ENCODE measurements around the gene SLIT3.
"Not testable (repeated sequence)": the region's sequence is repeated elsewhere in the genome, so short reads cannot be mapped to it uniquely, and the experiment has no call there.

SLIT3 gene

GRCh38 chr5:168746893-168747640, 553.9 kb downstream of the SLIT3 start:
- no peak for DNase-seq

DNA sequence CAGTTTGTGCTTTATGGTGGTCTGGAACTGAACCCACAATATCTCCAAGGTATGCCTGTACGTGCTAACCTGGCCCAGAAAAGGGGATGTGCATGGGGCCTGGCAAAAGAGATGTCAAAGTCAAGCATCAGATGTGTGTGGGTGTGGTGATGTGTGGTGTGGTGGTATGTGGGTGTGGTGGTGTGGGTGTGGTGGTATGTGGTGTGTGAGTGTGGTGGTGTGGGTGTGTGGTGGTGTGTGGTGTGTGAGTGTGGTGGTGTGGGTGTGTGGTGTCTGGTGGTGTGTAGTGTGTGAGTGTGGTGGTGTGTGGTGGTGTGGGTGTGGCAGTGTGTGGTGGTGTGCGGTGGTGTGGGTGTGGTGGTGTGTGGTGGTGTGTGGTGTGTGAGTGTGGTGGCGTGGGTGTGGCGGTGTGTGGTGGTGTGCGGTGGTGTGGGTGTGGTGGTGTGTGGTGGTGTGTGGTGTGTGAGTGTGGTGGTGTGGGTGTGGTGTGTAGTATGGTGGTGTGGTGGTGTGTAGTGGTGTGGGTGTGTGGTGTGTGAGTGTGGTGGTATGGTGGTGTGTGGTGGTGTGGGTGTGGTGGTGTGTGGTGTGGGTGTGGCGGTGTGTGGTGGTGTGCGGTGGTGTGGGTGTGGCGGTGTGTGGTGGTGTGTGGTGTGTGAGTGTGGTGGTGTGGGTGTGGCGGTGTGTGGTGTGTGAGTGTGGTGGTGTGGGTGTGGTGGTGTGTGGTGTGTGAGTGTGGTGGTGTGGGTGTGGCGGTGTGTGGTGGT, 554.6 kb downstream of the SLIT3 start:
- not testable (repeated sequence) for DNase-seq

DNA sequence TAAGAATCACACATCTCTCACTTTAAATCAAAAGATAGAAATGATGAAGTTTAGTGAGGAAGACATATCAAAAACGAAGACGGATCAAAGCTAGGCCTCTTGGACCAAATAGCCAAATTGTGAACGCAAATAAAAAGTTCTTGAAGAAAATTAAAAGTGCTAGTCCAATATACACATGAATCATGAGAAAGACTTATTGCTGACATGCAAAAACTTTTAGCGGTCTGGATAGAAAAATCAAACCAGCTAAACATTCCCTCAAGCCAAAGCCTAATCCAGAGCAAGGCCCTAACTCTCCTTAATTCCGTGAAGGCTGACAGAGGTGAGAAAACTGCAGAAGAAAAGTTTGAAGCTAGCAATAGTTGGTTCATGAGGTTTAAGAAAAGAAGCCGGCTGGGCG, 557.3 kb downstream of the SLIT3 start:
- no peak for DNase-seq

DNA sequence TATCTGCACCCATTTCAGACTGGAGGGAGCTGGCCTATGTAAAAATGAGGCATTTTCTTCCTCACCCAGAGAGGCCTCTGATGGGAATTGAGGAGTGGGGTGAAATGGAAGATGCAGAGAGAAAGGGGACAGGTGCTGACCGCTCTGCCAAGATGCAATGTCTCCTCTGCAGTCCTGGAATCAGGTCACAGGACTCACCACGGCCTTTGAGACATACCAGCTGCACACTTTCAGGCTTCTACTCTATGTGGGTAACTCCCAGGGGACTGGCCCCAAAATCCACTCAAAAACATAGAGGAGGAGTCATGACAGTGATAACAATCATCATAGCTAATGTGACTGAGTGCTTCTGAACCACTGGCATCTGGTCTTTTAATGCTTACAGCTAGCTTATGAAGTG, 558.6 kb downstream of the SLIT3 start:
- DNase-seq = not testable (repeated sequence)

GRCh38 chr5:168740811-168741213, 560.1 kb downstream of the SLIT3 start:
- DNase-seq = no peak

DNA sequence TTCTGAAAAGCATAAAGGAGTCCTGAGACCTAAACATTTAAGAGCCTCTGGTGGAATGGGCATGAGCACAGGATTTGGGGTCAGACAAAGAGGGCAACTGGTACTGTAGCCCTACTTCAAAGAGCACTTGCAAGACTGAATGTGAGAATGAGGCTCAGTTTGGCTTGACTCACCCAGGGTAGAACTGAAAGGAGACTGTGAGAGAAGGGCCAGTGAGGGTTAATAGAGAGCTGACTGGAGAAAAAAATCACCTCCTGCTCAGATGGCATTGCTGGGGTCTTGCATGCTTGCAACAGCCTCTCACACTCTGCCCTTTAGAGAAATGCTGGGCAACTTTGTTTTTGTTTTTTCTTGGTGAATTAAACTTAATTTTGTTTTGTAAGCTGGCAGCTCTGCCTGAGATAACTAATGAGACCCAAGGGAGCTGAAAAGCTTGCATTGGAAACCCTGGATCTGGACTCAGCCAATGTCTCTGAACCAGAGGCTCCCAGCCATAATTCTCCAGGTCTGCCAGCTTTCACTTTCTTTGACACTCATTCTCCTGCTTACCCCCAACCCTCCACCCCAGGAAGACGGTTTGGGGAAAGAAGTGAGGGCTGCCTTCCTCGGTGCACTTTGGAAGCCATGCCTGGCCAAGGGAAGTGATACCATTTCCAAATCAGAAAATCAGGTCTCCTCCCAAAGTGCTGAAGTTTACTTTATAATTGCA, 560.7 kb downstream of the SLIT3 start:
- no peak for DNase-seq

- DNase-seq = no peak
Observed at GRCh38 chr5:168737066-168737465, 563.9 kb downstream of the SLIT3 start.

- no peak for DNase-seq
Observed at GRCh38 chr5:168736281-168736831, 564.6 kb downstream of the SLIT3 start.

GRCh38 chr5:168734620-168735300, 566.2 kb downstream of the SLIT3 start:
- no peak for DNase-seq

DNA sequence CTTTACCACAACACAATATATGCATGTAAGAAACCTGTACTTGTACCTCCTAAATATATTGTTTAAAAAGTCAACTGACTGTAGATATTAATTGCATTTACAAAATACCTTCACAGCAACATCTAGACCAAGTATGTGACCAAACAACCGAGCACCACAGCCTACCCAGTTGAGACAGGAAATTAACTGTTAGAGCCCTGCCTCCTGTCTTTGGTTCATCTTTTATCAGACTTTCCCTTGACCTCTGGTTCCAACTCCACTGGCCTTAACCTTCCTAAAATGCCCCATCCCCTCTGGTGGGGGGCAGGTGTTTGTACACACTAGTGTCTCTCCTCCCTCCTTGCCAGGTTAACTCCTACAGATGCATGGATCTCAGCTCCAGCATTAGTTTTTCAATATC, 566.8 kb downstream of the SLIT3 start:
- DNase-seq = no peak

- DNase-seq = no peak
Observed at GRCh38 chr5:168728546-168729211, 572.3 kb downstream of the SLIT3 start.

- DNase-seq = no peak
Observed at GRCh38 chr5:168727547-168727946, 573.4 kb downstream of the SLIT3 start.

DNA sequence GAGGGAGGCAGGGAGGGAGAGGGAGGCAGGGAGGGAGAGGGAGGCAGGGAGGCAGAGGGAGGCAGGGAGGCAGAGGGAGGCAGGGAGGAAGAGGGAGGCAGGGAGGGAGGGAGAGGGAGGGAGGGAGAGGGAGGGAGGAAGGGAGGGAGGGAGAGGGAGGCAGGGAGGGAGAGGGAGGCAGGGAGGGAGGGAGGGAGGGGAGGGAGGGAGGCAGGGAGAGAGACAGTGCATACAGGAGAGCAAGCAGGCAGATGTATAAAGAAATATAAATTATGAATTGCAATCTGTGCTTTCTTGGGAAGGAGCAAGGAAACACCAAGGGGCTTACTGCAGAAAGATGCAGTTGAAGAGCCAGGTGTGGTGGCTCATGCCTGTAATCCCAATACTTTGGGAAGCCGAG, 574.6 kb downstream of the SLIT3 start:
- DNase-seq = no peak

GRCh38 chr5:168724227-168724626, 576.7 kb downstream of the SLIT3 start:
- no peak for DNase-seq

DNA sequence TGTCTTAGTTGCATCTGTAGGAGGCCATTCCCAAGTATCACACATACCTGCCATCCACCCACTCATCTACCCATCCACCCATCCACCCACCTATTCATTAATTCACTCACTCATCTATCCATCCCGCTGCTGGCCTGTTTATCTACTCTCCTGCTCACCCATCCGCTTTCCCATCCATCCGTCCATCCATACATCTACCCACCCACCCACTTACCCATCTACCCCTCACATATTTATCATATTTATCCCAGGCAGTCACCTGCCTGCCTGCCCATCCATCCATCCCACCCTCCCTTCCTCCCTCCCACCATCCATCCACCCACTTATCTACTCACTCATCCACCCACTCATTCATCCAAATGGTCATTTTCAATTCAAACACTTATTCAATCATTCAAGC, 577.9 kb downstream of the SLIT3 start:
- DNase-seq = no peak

GRCh38 chr5:168721966-168722365, 579.0 kb downstream of the SLIT3 start:
- DNase-seq = no peak

DNA sequence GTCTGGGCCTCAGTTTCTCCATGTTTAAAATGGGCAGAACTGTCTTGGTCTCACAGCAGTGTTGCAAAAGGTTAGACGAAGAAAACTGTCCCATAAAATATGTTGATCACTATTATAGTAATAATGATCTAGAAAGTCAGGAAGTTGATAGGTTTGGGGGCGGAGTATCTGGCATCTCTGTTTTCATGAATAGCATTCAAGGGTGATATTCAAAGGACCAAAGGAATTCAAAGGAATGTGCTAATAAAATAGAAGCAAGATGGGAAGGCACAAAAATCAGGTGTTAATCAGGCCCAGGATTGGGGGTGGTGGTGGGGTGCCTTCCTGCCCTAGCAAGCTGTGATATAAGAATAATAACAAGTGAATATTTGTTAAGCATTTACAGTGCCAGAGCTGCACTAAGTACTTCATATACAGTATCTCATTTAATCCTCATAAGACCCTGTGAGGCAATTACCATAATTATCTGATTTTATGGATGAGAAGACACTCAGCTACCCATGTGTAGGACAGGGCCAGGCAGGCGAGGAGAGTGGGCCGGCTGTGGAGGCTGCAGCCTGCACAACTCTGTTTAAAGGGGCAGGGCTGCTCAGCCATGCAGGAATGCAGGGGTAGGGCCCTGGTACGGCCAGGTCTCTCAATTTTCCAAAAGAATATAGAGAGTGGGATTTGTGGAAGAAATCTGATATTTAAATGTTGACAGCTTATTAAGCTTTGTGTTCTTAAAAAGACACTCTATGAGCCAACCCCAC, 579.8 kb downstream of the SLIT3 start:
- no peak for DNase-seq

- DNase-seq = no peak
Observed at GRCh38 chr5:168720575-168720974, 580.4 kb downstream of the SLIT3 start.

- DNase-seq = no peak
Observed at GRCh38 chr5:168714046-168714445, 586.9 kb downstream of the SLIT3 start.

DNA sequence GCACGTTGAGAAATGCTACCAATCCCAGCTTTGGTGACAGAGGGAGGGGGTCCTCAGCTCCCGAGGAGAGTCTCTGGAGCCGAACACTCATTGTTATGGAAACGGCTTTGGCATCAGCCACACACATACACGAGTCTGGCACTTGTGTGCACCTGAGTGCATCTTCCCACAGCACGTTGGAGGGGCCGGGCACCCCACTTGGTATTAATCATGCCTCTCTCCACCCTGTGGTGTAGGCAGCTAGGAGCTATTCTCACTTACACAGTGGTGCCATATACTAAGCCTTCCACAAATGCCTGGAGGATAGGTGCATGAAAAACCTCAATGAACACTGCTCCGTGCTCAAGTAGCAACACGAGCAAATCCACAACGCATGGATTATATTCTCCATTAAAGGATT, 587.9 kb downstream of the SLIT3 start:
- no peak for DNase-seq

GRCh38 chr5:168712280-168712924, 588.5 kb downstream of the SLIT3 start:
- no peak for DNase-seq

Data from GDM1 (cell line).